H1 (cell line): ENCODE measurements around the gene TSPAN4. TPM values are rescaled to one million over a fixed set of nuclear protein-coding genes. Genes with fewer than 3 reads are reported as not detected.

Source experiments
- CTCF ChIA-PET: fragments of 300-600 bp; sonication (Branson Sonifier 250); formaldehyde crosslinking; loops from one replicate; lab custom pipeline; 2021; ENCODE audit not compliant: partially characterized antibody; lab: Charles Lee
- POLR2A ChIA-PET: fragments of 300-600 bp; sonication (Branson Sonifier 250); formaldehyde crosslinking; loops from one replicate; lab custom pipeline; 2021; ENCODE audit warnings: inconsistent platforms; ENCODE audit not compliant: partially characterized antibody; lab: Charles Lee
- DNase-seq, 2 experiments: peaks; one replicate each; pipeline versions ENCODE4 v3.0.0 to v3.0.0-alpha.2; 2010 to 2022; ENCODE audit warnings: low spot score in 2 of 2, low read depth in 1 of 2, mixed read lengths in 1 of 2
- FAIRE-seq: peaks from 2 replicates; lab custom pipeline; 2011; peaks lifted over from hg19 to GRCh38; lab: Jason Lieb, UNC
- H2AFZ ChIP-seq: 2 replicates; pipeline ENCODE4 v1.8.1; 2012; ENCODE audit warnings: low read length, inconsistent platforms
- H2AK5ac ChIP-seq: 2 replicates; pipeline ENCODE4 v1.6.1; 2013; ENCODE audit warnings: low read depth, low read length
- H2BK120ac ChIP-seq: replicated peaks from 2 replicates; pipeline ENCODE3; 2013; ENCODE audit warnings: low read depth, low read length, inconsistent platforms
- H2BK12ac ChIP-seq: 2 replicates; pipeline ENCODE4 v1.6.1; 2013; ENCODE audit warnings: low read depth, low read length
- H2BK15ac ChIP-seq: 2 replicates; pipeline ENCODE4 v1.6.1; 2013; ENCODE audit warnings: low read length
- H2BK20ac ChIP-seq: 2 replicates; pipeline ENCODE4 v1.6.1; 2013; ENCODE audit warnings: low read length
- H2BK5ac ChIP-seq: 2 replicates; pipeline ENCODE4 v1.6.1; 2013; ENCODE audit warnings: low read depth, low read length
- H3K14ac ChIP-seq: 2 replicates; pipeline ENCODE4 v1.6.1; 2013; ENCODE audit warnings: inconsistent platforms; ENCODE audit not compliant: insufficient read length
- H3K18ac ChIP-seq: 2 replicates; pipeline ENCODE4 v1.6.1; 2013; ENCODE audit warnings: low read length; ENCODE audit errors: extremely low read depth
- H3K23ac ChIP-seq: 2 replicates; pipeline ENCODE4 v1.6.1; 2013; ENCODE audit warnings: inconsistent platforms; ENCODE audit not compliant: insufficient read length
- H3K23me2 ChIP-seq: 2 replicates; pipeline ENCODE4 v1.6.1; 2013; ENCODE audit warnings: low read depth, low read length
- H3K27ac ChIP-seq: 2 replicates; pipeline ENCODE4 v1.6.1; 2011; ENCODE audit warnings: low read depth, low read length, inconsistent platforms
- H3K27me3 ChIP-seq, 4 experiments: replicated peaks in 1 of 4; 1 replicate in 1 of 4; 2 replicates in 3 of 4; pipeline versions ENCODE4 v1.6.1 to v1.8.1; 2011 to 2013; ENCODE audit warnings: low read length in 3 of 4, mild to moderate bottlenecking in 3 of 4, inconsistent platforms in 2 of 4, mixed read lengths in 2 of 4, moderate library complexity in 1 of 4; ENCODE audit not compliant: control insufficient read depth in 3 of 4, insufficient read depth in 3 of 4; ENCODE audit errors: extremely low read depth in 1 of 4
- H3K36me3 ChIP-seq, 4 experiments: 2 replicates each; pipeline versions ENCODE4 v1.6.1 to v1.8.1; 2011 to 2013; ENCODE audit warnings: mild to moderate bottlenecking in 4 of 4, low read length in 3 of 4, moderate library complexity in 2 of 4, control low read depth in 1 of 4, inconsistent platforms in 1 of 4; ENCODE audit not compliant: insufficient read depth in 4 of 4, control insufficient read depth in 2 of 4
- H3K4ac ChIP-seq: replicated peaks from 2 replicates; pipeline ENCODE3; 2013; ENCODE audit warnings: low read length, low read depth, mixed read lengths, inconsistent platforms; ENCODE audit not compliant: insufficient read length
- H3K4me1 ChIP-seq, 4 experiments: replicated peaks in 1 of 4; 1 replicate in 1 of 4; 2 replicates in 3 of 4; pipeline versions ENCODE4 v1.6.1 to v1.8.1; 2011 to 2013; ENCODE audit warnings: low read length in 3 of 4, inconsistent platforms in 2 of 4, mixed read lengths in 1 of 4; ENCODE audit not compliant: insufficient read depth in 4 of 4, control insufficient read depth in 3 of 4
- H3K4me2 ChIP-seq, 2 experiments: 2 replicates each; pipeline versions ENCODE4 v1.6.1 to v1.8.1; 2011 to 2013; ENCODE audit warnings: low read depth in 2 of 2, low read length in 2 of 2, control low read depth in 1 of 2, inconsistent platforms in 1 of 2, mild to moderate bottlenecking in 1 of 2; ENCODE audit not compliant: insufficient read depth in 1 of 2
- H3K4me3 ChIP-seq, 4 experiments: fragments of 200-600, 300-600 bp in 1 of 4; sonication (generic), shearing (Covaris generic), sonication (Bioruptor Twin) in 1 of 4; 2 replicates each; pipeline versions ENCODE4 v1.5.1 to v1.8.1; 2011 to 2016; ENCODE audit warnings: low read length in 4 of 4, low read depth in 3 of 4, control low read depth in 2 of 4, inconsistent platforms in 2 of 4, mild to moderate bottlenecking in 2 of 4, mixed read lengths in 1 of 4, moderate library complexity in 1 of 4; ENCODE audit not compliant: insufficient read depth in 2 of 4; ENCODE audit errors: extremely low read depth in 1 of 4
- H3K56ac ChIP-seq: replicated peaks from 2 replicates; pipeline ENCODE3; 2013; ENCODE audit warnings: low read depth, mild to moderate bottlenecking, mixed read lengths, low read length, inconsistent platforms; ENCODE audit not compliant: insufficient read length
- H3K79me1 ChIP-seq: 2 replicates; pipeline ENCODE4 v1.6.1; 2013; ENCODE audit warnings: low read depth, low read length, control low read depth
- H3K79me2 ChIP-seq, 2 experiments: 2 replicates each; pipeline versions ENCODE4 v1.6.1 to v1.8.1; 2012 to 2013; ENCODE audit warnings: low read length in 2 of 2, mild to moderate bottlenecking in 2 of 2, inconsistent platforms in 1 of 2; ENCODE audit not compliant: insufficient read depth in 2 of 2, control insufficient read depth in 1 of 2
- H3K9ac ChIP-seq, 4 experiments: replicated peaks in 1 of 4; 1 replicate in 1 of 4; 2 replicates in 3 of 4; pipeline versions ENCODE4 v1.6.1 to v1.8.1; 2011 to 2013; ENCODE audit warnings: low read depth in 3 of 4, low read length in 3 of 4, control low read depth in 2 of 4, mild to moderate bottlenecking in 2 of 4, moderate library complexity in 2 of 4, inconsistent platforms in 1 of 4; ENCODE audit errors: extremely low read depth in 1 of 4
- H3K9me3 ChIP-seq, 2 experiments: 2 replicates each; pipeline versions ENCODE4 v1.6.1 to v1.8.1; 2012 to 2013; ENCODE audit warnings: mild to moderate bottlenecking in 2 of 2, moderate library complexity in 2 of 2, control low read depth in 1 of 2, inconsistent platforms in 1 of 2, low read depth in 1 of 2, low read length in 1 of 2, mixed read lengths in 1 of 2; ENCODE audit not compliant: insufficient read depth in 2 of 2
- H4K20me1 ChIP-seq, 2 experiments: replicated peaks in 1 of 2; 2 replicates each; pipeline versions ENCODE3 to v1.8.1; 2011 to 2013; ENCODE audit warnings: inconsistent platforms in 2 of 2, low read length in 2 of 2, mild to moderate bottlenecking in 1 of 2; ENCODE audit not compliant: insufficient read depth in 2 of 2, control insufficient read depth in 1 of 2
- H4K5ac ChIP-seq: 2 replicates; pipeline ENCODE4 v1.6.1; 2013; ENCODE audit warnings: low read length, low read depth, mixed read lengths, inconsistent platforms; ENCODE audit not compliant: insufficient read length
- H4K8ac ChIP-seq: 2 replicates; pipeline ENCODE4 v1.8.0; 2013; ENCODE audit warnings: mild to moderate bottlenecking, moderate library complexity, low read length, inconsistent platforms; ENCODE audit not compliant: insufficient read depth; ENCODE audit errors: extremely low read depth
- H4K91ac ChIP-seq: replicated peaks from 2 replicates; pipeline ENCODE3; 2013; ENCODE audit warnings: low read length, mixed read lengths, inconsistent platforms; ENCODE audit not compliant: insufficient read length
- CHD2 ChIP-seq: IDR thresholded peaks from 2 replicates; pipeline ENCODE4 v1.6.1; 2012; ENCODE audit warnings: low read length, improper control_type of control experiment
- EZH2 ChIP-seq: fragments of 200-600 bp; sonication (generic); IDR thresholded peaks from 2 replicates; pipeline ENCODE4 v1.7.1; 2012; ENCODE audit warnings: low read depth, mild to moderate bottlenecking, moderate library complexity, low read length, inconsistent platforms; ENCODE audit not compliant: severe bottlenecking
- GABPA ChIP-seq: IDR thresholded peaks from 2 replicates; pipeline ENCODE4 v1.6.1; 2011; ENCODE audit warnings: mild to moderate bottlenecking, low read length, moderate library complexity, borderline replicate concordance; ENCODE audit not compliant: insufficient read depth
- JUND ChIP-seq: IDR thresholded peaks from 2 replicates; pipeline ENCODE4 v1.6.1; 2011; ENCODE audit warnings: mild to moderate bottlenecking, improper control_type of control experiment, low read length
- NRF1 ChIP-seq: IDR thresholded peaks from 2 replicates; pipeline ENCODE4 v1.6.1; 2011; ENCODE audit warnings: mild to moderate bottlenecking, low read depth, low read length, improper control_type of control experiment
- RFX5 ChIP-seq: IDR thresholded peaks from 2 replicates; pipeline ENCODE4 v1.6.1; 2011; ENCODE audit warnings: low read depth, low read length, improper control_type of control experiment, borderline replicate concordance
- SIRT6 ChIP-seq: IDR thresholded peaks from one replicate; pipeline ENCODE4 v1.7.1; 2012; ENCODE audit warnings: low read length, inconsistent platforms
- WGBS, 2 experiments: shearing (Covaris generic) in 1 of 2; methylation state at CpG; one replicate each; pipeline versions ENCODE4 v1.1.6 to v1.1.7; 2013 to 2015; ENCODE audit warnings: low lambda C conversion rate in 2 of 2, mixed read lengths in 2 of 2, inconsistent platforms in 1 of 2, low coverage in 1 of 2, missing lambda C conversion rate in 1 of 2; ENCODE audit not compliant: insufficient replicate concordance in 2 of 2, insufficient coverage in 1 of 2, insufficient read length in 1 of 2; ENCODE audit errors: extremely low coverage in 1 of 2, missing lambda C conversion rate in 1 of 2; 5-methylcytosine and 5-hydroxymethylcytosine counted together
- polyA plus RNA-seq, 7 experiments: library from polyadenylated mRNA; depleted of rRNA in 3 of 7; stranded (reverse) in 5 of 7; unstranded in 2 of 7; fragments of >200 nt in 5 of 7; fragments of 200-250 nt in 2 of 7; gene quantifications; 1 replicate in 5 of 7; 2 replicates in 1 of 7; 4 replicates in 1 of 7; pipeline versions ENCODE4 v1.2.1 to v1.2.3, GENCODE V29; 2011 to 2013; ENCODE audit warnings: missing spikeins in 2 of 7, mixed read lengths in 2 of 7
- total RNA-seq: library from RNA; stranded (reverse); fragmentation: NEBNext Ultra II Directional; extraction: Animal tissue kit (Norgen Biotek cat#: 25700); gene quantifications from 2 replicates; pipeline ENCODE4 v1.2.1, GENCODE V29; 2021
- TF ChIP-seq, protein P1 (sequence below): IDR thresholded peaks from 2 replicates; pipeline ENCODE4 v1.6.1; 2011; ENCODE audit warnings: low read depth, mild to moderate bottlenecking, low read length; ENCODE audit not compliant: insufficient read depth

The TSPAN4 gene
- total and polyA plus RNA-seq, 2 of the 8 experiments (the other 6 are each of a cell fraction or from before 2014, with no cell fraction given): 74.1 to 145 TPM

DNA sequence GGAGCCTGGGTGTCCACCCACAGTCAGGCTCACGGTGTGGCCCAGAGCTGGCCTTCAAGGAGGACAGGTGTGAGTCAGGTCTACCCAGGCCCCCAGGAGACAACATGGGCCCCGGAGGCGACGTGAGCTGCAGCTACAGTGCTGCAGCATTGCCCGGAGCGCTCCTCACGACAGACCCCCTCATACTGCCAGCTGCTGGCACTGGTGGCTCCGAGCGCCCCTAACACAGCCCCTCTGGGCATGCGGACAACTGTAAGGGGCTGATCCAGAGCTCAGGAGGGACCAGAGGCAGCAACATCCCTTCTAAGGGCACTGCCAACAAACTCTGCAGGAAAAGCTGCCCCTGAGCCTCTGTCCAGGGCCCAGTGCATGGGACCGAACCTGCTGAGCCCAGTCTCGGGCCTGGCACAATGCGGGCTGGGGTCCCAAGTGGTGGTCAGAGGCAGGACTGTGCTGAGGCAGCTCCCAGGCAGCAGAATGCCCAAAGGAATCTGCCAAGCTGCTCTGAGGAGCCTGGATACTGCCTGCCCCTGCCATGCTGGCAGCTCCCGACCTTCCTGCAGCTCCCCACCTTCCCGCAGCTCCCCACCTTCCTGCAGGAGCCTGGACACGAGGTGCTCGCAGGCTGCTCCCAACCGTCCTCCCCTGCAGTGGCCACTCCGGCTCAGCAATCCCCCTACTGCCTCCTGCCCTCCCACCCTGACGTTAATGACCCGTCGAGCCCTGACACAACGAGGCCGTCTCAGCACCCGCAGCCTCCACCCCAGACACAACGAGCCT is 52.9 kb downstream of the TSPAN4 start:
- no peak overlapping the region for H2BK120ac ChIP-seq
- WGBS, 2 experiments: 94% methylated on average over 22 of the region's 26 CpGs; no CpG with 5 or more reads in 1 of the 2 experiments
- DNase-seq: no peak
- H4K8ac ChIP-seq: no peak overlapping the region
- H2AK5ac ChIP-seq: no peak overlapping the region
- peaks cover 7 to 21% (median 14%) of the 10 kb centered on the region in 4 experiments for H3K36me3 ChIP-seq
- no peak overlapping the region for H3K14ac ChIP-seq
- no peaks in the 10 kb centered on the region for H3K27me3 ChIP-seq
- H3K4me3 ChIP-seq: no peak overlapping the region
- H3K4ac ChIP-seq: no peak overlapping the region
- no peak overlapping the region for H3K56ac ChIP-seq
- no peaks in the 10 kb centered on the region for H3K79me2 ChIP-seq
- H2BK5ac ChIP-seq: no peak overlapping the region
- H3K79me1 ChIP-seq: no peaks in the 10 kb centered on the region
- H2BK15ac ChIP-seq: no peak overlapping the region
- peaks cover 8 to 14% of the 10 kb centered on the region in 2 experiments for H4K20me1 ChIP-seq
- POLR2A ChIA-PET: interaction anchor here (0.9 to 1.9 kb wide), 12 partner anchors 9 to 94 kb away, joined by 3 to 6 read pairs (median 4); partner anchors contain the start of gene CHID1
- H3K4me1 ChIP-seq: peaks cover 0 to 5% (median 3%) of the 10 kb centered on the region in 4 experiments; a peak in 4 of 7 replicates
- no peak overlapping the region for H3K27ac ChIP-seq
- no peak overlapping the region for H2BK20ac ChIP-seq
- H4K5ac ChIP-seq: no peak overlapping the region
- H3K23me2 ChIP-seq: no peaks in the 10 kb centered on the region
- H2AFZ ChIP-seq: no peak overlapping the region
- H3K23ac ChIP-seq: no peak overlapping the region
- no peak overlapping the region for H3K18ac ChIP-seq
- FAIRE-seq: no peak
- H4K91ac ChIP-seq: no peak overlapping the region
- no peak overlapping the region for H3K9ac ChIP-seq
- CTCF ChIA-PET: interaction anchor here (0.6 to 2.6 kb wide), 28 partner anchors 9 to 892 kb away, joined by 3 to 19 read pairs (median 6); partner anchors contain the start of genes AP2A2 and TSPAN4
- H2BK12ac ChIP-seq: no peak overlapping the region
- no peaks in the 10 kb centered on the region for H3K9me3 ChIP-seq
- H3K4me2 ChIP-seq: no peak overlapping the region
- TF ChIP-seq CHD2 (no peak), JUND (no peak), GABPA (no peak), SIRT6 (no peak), NRF1 (no peak), EZH2 (no peak), RFX5 (no peak)
- TF ChIP-seq, protein P1, sequence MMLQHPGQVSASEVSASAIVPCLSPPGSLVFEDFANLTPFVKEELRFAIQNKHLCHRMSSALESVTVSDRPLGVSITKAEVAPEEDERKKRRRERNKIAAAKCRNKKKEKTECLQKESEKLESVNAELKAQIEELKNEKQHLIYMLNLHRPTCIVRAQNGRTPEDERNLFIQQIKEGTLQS: no peak
